NOMO-1 treated with DMSO at 0.1 percent for 48 hours (cell line): ENCODE results near the gene DLG4.
"Not testable (repeated sequence)": the region's sequence is repeated elsewhere in the genome, so short reads cannot be mapped to it uniquely, and the experiment has no call there.

Experiments used
- DNase-seq: peaks from one replicate; lab custom pipeline; 2025; ENCODE audit not compliant: unreplicated experiment; lab: John Stamatoyannopoulos, UW

DLG4 gene

DNA sequence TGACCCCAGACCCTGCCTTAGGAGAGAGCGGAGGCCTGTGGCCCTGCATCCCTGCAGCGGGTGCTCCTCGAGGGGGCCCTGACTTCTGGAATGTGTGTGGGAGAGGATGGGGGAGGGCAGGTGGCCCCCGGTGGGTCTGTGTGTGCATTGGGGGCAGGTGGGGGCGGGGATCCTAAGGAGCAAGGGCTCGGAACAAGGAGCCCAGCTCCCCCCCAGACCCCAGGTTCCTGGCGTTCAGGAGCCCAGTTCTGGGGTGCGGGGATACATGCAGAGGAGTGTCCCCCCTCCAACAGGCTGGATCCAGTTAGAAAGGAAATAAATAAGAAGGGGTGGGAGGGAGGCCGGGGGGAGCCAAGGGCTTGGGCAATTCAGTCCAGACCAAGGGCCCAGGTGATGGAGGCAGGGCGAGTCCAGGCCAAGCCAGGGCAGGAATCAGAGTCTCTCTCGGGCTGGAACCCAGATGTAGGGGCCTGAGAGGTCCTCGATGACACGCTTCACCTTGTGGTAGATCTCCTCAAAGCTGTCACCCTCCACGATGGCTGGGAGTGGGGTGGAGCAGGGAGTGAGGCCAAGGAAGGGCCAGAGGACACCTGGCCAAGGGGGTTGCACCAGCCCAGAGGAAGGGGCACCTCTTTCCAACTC lies 29.2 kb downstream of the DLG4 start:
- DNase-seq, result no peak

DNA sequence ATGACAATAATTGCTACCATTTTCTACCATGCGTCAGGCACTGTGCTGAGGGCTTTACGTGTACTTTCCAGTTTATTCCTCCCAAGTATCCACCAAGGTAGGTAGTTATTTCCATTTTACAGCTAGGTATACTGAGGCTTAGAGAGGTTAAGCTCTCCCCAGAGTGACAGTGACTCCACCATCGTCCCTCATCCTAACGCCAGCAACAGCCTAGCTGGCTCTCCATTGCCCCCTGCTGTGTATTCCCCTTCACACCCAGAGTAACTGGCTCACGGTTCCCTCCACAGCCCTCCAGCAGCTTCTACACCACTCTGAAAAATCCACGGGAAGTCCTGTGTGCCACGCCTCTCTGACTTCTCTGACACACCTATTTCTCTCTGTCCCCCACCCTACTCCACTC lies 33.4 kb downstream of the DLG4 start:
- no peak for DNase-seq

DNA sequence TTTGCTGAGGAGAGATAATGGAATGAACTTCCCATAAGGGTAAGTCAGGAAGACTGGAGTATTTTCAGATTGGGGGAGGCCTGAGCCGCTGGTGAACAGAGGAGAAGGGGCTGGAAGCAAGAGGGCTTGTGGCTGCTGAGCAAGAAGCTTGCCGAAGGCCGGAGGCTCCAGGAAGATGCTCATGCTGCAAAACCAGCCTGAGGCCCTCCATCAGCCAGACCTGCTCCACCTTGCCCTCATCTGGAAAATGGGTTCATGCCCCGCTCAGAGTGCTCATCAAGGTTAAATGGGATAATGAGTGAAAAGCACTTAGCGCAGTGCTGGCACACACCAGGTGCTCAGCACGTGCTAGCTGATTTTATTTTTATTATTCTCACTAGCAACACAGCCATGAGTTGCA lies 35.0 kb downstream of the DLG4 start:
- DNase-seq, result no peak

DNA sequence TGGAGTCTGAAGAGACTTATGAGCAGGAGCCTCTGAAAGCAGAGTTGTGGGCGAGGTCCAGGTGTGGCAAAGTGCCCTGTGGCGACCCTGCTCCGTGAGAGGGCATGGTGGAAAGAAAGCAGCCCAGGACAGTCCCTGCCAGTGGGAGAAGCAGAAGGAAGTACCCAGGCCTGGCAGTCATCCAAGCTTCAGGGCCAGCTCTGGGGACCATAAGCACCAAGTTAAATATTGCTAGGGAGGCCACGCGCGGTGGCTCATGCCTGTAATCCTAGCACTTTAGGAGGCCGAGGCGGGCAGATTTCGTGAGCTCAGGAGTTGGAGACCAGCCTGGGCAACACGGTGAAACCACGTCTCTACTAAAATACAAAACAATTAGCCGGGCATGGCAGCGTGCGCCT lies 35.5 kb downstream of the DLG4 start:
- no peak for DNase-seq

DNA sequence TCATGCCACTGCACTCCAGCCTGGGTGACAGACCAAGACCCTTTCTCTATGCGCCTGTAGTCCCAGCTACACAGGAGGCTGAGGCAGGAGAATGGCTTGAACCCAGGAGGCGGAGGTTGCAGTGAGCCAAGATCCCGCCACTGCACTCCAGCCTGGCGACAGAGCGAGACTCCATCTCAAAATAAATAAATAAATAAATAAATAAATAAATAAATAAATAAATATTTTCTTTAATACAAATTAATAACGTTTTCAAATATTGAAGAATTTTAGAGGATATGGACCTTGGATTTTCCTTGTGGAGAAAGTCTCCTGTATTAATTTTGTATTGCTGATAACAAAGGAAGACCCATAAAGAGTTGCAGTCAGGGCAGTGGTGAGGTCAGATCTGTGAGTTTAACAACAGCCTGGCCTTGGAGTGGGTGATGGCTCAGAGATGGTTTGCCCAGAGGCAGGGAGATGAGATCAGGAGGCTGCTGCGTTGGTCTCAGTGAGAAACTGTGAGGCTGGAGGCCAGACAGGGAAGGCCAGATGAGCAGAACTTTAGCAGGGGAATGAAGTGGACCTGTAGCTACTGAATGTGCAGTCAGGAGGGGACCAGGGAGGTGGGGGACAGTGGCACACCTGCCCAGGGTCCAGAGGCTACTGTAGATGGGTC lies 36.1 kb downstream of the DLG4 start:
- no peak for DNase-seq

DNA sequence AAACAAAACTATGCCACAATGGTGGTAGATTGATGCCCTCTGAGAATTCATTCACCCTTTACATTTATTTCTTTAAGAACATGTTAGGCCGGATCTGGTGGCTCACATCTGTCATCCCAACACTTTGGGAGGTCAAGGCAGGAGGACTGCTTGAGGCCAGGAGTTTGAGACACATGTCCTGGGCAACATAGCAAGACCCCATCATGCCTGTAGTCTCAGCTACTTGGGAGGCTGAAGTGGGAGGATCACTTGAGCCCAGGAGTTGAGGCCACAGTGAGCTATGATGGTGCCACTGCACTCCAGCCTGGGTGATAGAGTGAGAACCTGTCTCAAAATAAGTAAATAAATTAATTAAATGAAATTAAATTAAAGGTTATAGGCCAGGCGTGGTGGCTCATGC lies 37.5 kb downstream of the DLG4 start:
- DNase-seq, result not testable (repeated sequence)

DNA sequence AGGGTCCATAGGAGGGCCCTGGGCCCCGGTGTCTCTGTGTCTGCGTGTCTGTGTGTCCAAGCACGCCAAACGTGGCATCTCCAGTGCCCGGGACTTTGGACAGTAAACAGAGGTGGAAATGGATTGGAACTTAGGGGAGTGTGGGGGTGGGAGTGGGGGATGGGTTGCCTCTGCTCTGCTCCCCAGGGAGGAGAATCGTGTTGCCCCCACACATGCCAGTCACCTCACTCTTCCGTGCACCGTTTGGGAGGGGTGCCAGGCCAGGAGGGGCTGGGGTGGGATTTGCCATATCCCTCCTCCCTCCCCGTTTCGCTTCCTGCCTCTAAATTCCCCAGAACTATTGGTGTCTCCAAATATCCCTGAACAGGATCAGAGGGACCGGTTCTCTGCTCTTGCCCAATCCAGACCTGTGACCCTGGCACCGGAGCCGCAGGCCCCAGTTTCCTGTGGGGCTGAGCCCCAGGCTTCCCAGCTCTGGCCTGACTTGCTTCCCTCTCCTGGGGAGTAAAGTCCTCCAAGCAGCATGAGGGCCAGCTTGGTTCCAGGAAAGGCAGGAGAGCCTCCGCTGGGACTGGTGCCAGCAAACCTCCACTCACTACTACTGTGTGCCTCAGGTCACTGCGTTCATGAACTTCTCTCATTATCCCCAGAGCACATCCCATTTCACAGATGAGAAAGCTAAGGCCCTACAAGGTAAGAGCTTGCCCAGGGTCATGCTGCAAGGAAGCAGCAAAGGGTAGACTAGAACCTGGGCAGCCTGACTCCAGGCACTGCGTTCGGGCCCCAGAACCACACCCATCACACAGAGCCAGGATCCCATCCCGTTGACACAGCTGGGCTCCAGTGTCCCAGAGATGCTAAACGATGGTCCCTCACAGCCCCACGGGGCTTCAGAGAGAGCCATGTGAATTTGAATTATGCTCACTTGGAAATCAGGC lies 40.0 kb downstream of the DLG4 start, which contains the start of gene ASGR1:
ASGR1 (minus strand) TSS at position 54 of the 938 bp plus-strand sequence. CDS start 807 bp downstream, outside the sequence.
- DNase-seq, result no peak

DNA sequence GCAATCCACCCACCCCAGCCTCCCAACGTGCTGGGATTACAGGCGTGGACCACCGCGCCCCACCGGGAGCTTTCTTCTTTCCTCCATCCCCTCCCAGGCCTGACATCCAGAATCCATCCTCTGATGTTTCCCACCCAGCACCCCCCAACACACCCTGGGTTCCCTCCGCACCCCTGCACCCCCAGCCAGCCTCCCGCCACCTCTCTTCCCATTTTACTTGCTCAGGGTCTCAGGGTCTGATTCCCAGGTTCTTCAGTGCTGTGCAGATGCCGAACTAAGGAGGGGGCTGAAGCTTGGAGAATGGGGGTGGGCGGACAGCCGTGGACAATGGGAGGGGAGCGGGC lies 40.7 kb downstream of the DLG4 start:
- no peak for DNase-seq

DNA sequence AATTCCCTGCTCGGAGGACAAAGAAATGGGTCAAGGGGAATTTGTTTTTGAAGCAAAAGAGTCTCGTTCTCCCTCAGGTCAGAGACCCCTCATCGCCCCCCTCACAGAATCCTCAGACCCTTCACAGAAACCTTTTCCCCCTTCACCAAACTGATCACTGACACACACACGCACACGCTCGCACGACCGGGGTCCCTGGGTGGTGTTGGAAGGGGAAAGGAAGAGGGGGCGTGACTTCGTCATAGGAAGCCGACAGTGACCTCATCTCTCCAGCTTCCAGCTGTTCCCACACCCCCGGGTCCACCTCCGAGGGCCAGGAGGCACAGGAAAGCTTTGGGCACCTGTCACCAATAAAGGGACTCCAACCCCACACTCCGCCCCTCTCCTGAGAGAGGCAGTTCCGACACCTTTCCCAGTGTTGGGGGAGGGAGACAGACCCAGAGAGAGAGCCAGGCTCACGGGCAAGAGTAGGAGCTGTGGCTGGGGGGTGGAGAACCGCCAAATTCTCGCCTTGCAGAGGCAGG lies 41.6 kb downstream of the DLG4 start:
- no peak for DNase-seq

DNA sequence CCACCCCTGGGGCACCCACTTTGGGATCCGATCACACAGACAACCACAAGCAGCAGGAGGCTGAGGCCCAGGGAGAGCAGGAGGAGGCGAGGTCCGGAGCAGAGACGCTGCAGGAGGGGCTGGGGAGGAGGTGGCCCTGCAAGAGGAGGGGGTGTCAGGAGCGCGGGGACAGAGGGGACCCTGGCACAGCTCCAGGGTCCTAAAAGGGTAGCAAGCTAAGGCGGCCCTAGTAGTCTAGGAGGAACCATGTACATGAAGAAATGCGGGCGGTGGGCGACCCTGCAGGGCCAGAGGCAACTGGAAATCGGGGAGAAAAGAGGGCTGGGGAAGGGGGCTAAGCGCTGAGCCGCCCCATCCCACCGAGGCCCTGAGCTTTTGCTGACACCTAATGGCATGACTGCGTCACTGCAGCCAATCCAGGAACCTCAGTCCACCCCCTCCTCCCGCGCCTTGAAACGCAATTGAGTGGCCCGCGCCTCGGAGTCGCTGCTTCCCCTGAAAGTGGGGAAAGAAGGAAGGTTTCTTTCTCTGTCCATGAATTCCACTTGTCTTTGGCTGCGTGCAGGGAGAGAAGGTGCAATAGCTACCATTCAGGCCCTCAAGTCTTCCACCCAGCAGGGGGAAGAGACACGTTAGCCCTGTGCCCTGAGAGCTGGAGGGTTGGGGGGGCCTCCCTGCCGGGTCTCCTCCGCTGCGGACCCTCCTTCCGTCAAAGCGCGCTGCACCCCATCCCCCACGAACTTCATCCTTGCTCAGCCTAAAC lies 42.3 kb downstream of the DLG4 start:
- DNase-seq, result peak; percentile 65

DNA sequence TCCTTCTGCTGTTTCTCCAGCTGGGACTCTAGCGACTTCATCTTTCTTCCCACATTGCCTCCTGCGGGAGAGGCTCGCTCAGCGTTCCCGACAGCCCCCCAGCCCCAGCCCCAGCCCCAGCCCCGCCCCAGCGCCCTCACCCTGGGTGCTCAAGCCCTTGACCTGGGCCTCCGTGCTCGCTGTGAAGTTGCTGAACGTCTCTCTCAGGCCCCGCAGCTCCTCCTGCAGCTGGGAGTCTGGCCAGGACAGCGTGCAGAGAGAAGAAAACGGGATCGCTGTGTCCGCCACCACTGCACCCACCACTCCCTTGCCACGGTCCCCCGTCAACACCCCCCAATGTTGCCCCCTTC lies 42.8 kb downstream of the DLG4 start:
- DNase-seq, result no peak

DNA sequence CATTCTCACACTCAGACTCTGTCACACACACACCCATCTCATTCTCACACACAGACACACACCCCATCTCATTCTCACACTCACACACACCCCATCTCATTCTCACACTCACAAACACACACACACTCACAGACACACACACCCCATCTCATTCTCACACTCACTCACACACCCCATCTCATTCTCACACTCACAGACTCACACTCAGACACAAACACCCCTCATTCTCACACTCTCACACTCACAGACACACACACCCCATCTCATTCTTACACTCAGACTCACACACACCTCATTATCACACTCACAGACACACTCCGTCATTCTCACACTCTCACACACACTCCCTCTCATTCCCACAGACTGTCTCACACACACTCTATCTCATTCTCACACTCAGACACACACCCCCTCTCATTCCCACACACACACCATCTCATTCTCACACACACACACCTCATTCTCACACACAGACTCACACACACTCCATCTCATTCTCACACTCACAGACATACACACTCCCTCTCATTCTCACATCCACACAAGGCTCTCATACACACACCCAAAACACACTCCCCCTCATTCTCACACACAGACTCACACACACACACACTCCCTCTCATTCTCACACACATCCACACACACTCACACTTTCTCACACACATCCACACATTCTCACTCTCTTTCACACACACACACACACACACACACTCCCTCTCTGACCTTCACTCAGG lies 43.4 kb downstream of the DLG4 start:
- no peak for DNase-seq

DNA sequence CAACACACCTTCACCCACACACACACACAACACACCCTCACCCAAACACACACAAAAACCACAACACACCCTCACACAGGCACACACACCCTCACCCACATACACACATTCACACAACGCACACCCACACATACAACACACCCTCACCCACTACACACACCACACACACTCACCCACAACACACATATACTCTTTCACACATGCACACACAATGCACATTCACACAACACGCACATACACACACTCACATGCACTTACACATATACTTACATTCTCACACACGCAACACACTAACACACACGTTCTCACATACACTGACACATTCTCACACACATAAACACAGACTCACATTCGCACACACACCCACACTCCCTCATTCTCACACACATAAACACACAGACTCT lies 44.3 kb downstream of the DLG4 start:
- no peak for DNase-seq

DNA sequence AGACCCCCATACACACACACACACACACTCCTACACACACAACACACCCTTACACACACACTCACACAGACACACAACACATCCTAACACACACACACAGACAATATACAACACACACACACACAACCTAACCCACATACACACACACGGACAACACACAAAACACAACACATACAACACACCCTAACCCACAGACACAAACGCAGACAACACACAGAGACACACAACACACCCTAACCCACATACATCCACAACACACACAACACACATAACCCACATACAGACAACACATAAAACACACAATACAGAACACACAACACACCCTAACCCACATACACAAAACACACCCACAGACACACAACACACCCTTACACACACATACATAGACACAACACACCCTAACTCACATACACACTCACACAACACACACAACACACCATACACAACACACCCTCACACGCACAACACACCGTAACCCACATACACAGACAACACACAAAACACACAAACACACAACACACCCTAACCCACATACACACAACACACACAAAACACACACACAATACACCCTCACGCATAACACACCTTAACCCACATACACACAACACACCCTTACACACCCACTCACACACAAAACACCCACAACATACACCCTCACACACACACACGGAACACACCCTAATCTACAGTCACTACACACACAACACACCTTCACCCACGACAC lies 44.9 kb downstream of the DLG4 start:
- no peak for DNase-seq

DNA sequence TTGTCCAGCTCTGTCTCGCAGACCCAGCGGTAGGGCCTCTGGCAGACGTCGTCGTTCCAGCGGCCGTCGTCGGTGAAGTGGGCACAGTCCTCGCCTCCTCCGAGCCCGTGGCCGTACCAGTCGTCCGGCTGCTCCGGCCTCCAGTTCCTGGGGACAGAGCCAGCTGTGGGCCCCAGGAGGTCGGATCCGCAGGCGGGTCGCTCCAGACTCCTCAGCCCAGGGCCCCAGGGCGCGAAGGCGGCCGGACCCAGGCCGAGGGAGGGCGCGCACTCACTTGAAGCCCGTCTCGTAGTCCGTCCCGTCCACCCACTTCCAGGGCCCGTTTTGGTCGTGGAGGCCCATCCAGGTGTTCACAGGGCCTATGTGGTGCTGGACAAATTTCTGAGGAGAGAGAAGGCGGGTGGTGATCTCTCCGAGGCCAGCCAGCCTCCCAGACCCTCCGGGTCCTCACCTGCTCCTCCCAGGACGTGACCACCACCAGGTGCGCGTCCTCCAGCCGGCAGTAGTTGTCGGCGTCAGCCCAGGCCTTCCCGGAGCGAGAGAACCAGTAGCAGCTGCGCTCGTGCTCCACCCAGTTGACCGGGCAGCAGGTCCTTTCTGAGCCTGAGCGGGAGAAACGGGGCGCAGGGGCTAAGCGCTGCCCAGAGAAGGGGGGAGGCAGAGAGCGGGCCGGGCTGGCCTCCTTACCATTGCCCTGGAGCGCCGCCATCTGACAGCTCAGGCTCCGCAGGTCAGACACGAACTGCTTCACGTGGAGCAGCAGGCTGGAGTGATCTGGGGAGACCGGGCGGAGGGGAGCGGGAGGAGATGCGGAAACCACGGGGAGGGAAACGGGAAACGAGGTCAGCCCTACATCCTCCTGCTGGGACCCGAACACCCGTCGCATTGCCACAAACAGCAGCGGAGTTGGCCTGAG lies 45.7 kb downstream of the DLG4 start:
- DNase-seq, result no peak

DNA sequence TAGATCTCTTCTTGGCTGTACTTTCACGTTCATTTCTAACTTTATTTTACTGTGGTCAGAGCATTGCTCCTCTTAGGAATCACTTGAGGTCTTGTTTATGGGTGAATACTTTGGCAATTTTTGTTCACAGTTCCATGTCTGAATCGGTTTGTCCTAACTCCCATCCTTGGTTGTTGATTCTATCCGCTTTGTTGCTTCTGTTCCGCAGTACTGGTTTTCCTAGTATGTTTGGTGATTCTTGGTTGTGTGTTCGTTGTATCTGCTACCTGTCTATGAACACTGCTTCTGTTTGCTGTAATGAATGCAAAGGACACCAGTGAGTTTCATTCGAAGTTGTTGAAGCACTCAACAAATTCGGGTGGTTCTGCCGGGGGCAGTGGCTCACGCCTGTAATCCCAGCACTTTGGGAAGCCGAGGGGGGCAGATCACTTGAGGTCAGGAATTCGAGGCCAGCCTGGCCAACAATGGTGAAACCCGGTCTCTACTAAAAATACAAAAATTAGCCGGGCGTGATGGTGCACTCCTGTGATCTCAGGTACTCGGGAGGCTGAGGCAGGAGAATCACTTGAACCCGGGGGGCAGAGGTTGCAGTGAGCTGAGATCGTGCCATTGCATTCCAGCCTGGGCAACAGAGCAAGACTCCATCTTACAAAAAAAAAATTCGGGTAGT lies 47.0 kb downstream of the DLG4 start:
- DNase-seq, result not testable (repeated sequence)

DNA sequence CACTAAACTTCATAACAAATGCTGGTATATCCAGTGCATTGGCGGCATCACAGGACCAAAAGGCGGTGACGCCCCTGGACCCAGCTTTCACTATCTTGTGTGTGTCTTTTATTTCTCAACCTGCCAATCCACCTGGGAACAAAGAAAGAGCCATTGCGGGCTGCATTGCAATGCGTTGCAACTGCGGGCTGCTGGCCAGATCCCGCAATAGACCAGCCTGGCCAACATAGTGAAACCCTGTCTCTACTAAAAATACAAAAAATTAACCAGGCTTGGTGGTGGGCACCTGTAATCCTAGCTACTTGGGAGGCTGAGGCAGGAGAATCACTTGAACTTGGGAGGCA lies 50.1 kb downstream of the DLG4 start:
- DNase-seq, result not testable (repeated sequence)

DNA sequence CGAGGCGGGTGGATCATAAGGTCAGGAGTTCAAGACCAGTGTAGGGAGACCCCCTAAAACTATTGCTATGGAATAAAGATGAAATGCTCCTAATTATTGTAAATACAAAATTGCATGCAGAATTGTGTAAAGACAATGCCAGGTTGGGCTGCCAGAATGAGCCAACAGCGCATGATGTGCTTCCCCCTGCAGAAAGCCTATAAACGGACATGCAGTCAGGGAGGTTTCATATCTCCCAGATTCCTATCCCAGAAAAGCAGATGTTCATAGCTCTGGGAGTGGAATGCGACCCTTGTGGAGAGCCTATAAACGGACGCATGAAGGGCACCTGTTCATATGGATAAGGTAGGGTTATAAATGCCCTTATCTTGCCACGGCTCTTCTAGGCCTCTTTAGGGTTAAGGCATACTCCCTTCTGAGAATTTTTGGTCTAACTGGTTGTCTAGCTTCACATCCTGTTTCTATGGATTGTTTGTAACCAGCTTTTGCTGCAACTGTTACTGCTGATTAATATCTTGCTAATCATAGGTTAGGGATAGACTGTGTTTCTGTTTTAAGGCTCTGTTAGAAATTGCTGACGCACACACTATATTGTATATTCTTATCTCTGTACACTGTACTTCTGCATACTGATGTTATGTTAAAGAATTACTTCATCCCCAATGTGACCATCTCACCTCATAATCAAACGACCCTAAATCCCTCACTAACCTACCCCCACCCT lies 50.6 kb downstream of the DLG4 start:
- DNase-seq, result not testable (repeated sequence)
